HG02642 (cell line): ENCODE results near the gene OSBPL5.

ENCODE experiments used
- ATAC-seq: cut with Tn5 transposase; IDR thresholded peaks from one replicate; pipeline ENCODE4 v1.9.1; 2021; ENCODE audit warnings: mild to moderate bottlenecking; ENCODE audit not compliant: unreplicated experiment, poor library complexity

OSBPL5 gene

DNA sequence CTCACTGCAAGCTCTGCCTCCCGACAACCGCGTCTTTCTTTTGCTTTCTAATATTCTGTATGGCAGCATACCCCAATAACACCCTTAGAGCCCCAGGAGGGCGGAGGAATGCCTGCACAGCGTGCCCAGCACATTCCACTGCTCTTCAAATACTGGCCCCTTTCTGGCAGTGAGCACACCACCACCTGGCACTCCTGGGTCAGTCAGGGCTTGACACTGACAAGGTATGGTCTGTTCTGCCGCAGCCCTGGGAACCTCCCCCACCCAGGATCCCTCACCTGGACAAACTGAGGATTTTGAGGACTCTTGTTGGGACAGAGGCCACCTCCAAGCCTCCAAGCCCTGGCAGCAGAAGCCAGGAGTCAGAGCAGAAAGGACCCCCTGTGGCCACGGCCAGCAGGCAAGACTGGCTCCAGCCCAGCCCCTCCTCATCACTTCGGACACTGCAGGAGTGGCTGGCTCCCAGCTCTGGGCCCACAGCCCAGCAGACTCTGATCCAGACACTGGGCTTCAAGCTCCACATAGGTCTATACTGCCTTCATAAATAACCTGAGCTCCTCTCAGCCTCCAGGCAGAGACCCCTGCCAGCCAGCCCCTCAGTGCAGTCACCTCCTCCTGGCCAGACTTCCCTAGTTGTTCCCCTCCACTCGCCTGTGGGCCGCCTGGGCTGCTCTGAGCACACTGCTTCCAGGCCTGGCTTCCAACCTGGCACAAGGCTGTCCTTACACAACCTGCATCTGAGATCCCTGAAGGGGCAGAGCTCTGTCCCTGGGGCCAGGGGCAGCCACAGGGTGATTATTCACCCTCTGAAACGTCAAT is 122.4 kb downstream of the OSBPL5 start:
- ATAC-seq, result no peak

DNA sequence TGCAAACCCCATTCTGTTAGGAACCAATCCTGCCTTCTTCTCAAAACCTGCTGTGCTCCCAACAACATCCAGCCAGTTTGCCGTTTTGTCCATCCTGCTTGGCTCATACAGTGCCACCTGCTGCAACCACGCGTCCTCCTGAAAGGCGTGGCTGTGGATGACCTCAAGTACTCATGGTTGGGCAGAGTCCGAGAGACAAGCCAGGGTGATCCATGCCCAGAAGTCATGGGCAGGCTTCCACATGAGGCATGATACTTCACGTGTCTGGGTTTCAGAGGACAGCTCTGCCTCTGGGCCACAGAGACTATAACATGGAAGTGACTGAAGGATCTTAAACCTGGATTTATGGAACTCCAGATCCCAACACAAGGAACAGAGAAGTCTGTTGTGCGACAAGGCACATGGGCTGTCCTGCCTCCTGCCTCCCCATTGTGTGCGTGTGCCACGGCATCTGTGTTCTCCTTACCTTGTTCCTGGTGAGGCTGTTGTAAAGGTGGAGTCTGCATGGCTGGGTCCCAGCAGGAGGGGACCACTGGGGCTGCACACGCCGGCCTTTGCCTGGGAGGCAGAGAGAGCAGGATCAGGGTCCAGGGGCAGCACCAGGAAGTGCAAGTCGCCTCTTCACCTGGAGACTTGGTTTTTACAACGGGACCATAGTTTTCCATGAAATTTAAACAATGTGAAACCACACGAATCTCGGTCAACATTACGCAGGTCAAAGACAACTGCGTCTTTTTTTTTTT is 123.2 kb downstream of the OSBPL5 start:
- no peak for ATAC-seq

DNA sequence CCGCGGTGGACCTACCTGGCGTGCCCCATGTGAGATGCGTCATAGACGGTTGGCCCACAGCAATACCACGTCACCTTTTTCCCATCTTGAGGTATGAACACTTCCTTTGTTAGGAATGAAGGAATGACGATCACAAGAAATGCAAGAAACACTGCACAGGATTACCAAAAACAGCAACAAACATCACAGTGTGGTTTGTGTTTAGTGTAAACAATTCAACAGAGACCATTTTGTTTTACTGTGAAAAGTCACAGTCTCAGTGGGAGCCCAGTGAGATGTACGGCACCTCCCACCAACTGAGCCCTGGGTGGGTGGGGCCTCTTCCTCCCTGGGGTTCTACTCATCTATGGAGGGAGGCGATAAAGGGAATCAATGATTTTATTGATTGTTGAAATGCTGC is 124.2 kb downstream of the OSBPL5 start:
- no peak for ATAC-seq

DNA sequence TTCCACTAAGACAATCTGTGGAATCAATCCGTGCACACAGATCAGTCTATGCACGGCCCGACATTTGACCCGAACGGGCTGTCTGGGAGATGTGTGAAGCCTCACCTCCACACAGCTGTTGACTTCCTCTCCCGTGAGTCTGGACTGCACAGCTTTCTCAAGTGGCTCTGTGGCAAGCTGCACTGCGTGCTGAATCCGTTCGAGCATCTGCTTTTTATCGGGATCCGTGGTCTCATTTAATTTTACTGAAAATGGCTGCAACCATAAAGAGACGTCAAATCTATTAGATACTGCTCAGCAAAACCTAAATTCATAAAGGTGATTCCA is 127.2 kb downstream of the OSBPL5 start:
- no peak for ATAC-seq
